GM19238 (cell line): Measurements from ENCODE around the gene C7orf57.

Source experiments
- DNase-seq: peaks from one replicate; pipeline ENCODE4 v3.0.0; 2011; ENCODE audit warnings: low spot score; ENCODE audit not compliant: insufficient read length

C7orf57 gene

DNA sequence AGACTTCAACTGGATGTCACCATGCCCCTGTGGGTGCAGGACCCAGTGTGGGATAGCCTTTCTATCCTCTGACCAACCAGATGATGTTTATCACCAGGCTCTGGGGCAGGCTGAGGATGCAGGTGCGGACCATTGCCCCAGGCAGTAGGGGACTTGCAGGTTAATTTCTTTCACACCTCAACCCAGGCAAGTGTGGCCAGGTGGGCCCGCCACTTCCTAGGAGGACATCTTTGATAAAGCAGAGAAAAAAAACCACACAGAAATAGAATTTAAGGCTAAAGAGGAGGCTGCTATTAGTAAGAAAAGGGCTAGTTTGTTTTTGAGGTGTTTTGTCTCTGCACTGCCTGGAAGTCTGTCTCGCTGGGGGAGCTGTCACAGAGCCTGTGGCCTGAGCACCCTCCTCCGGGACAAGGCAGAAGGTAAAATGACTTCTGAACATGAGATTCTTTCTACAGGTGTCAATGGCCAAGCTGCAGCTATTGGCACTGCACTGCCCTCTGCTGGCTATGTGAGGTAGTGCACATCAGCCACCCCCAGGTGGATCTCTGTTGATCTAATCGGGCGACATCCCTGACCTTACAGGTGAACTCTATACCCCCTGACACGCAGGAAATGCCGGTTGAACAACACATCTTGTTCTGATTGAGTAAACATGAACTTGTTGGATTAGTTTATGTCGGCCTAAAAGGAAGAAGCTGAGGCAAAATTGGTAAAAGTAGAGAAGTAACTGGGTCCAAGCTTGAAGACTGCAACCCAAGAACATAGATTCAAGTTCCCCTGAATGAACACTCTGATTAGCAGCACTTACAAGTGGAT lies 74.7 kb downstream of the C7orf57 start:
- peak; percentile 54 for DNase-seq

GRCh38 chr7:48110868-48111267 lies 75.5 kb downstream of the C7orf57 start:
- DNase-seq = no peak
